ENCODE results near the gene WDPCP. TPM values are rescaled to one million over a fixed set of nuclear protein-coding genes. Genes with fewer than 3 reads are reported as not detected.

WDPCP gene
- total and polyA plus RNA-seq, 2 of the 13 experiments (the other 11 are each of a cell fraction or from before 2014, with no cell fraction given), result 2.9 to 5.2 TPM

DNA sequence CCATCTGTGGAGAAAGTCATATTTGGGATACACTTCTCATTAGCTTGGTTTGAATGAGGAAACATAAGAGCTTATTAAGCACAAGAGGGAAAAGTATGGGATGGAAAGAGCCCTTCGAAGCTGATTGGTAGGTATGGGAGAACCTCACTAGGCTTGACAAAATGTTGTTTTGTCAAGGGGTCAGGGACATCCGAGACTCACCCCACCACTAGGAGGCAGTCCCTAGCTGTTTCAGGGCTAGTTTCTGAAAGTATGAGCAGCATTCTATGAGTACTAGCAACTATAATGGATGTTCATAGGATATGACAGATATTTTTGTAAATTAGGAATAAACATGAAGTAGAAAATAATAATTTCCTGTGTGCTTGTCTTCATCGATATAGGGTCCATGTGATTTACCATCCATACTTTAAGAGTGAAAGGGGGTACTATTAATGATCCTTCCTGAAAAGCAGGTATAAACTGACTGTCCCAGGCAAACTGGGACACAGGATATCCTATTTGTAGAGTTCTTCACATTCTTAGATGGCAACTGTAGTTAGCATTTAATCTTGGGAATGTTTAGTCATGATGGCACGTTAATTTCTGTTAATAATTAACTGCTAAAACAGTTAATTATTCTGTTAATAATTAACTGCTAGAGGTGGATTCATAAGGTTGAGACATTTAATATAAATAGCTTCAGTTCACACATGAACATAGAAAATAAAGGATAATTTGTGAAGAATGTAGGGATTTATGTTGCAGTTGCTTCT is 509.2 kb downstream of the WDPCP start:
- no peaks in the 10 kb centered on the region for H3K36me3 ChIP-seq (replicated peaks in 1 of 2; ENCODE audit: control insufficient read depth in 1 of 2, insufficient read depth in 2 of 2, low read length in 2 of 2)
- ChIA-PET POLR2A (no interaction called here), CTCF (ENCODE audit: low intra/inter-chr PET ratio, low total read pairs) (interaction anchor here (0.9 to 2.3 kb wide), 4 partner anchors 110 to 409 kb away, joined by 5 to 8 read pairs (median 7); no protein-coding TSS in a partner anchor)
- peaks cover 27% of the 10 kb centered on the region for H3K4me1 ChIP-seq (ENCODE audit: insufficient read depth, low read length)
- H2AFZ ChIP-seq (ENCODE audit: low read length), result no peak overlapping the region
- H3K9me3 ChIP-seq (ENCODE audit: low read length), result no peaks in the 10 kb centered on the region
- FAIRE-seq, result peak; percentile 56
- in situ Hi-C loops (cut with HindIII; ENCODE audit: extremely low pct_ligation_motif_present, low pct_unique_long_range_greater_than_20kb) (loop anchor here (10.0 to 25.0 kb wide), 2 partner anchors 208 to 406 kb away; no protein-coding TSS in a partner anchor), intact Hi-C loops (cut with micrococcal nuclease; ENCODE audit: unreplicated experiment) (loop anchor here (1.0 kb wide), 3 partner anchors 110 to 409 kb away; no protein-coding TSS in a partner anchor)
- no peaks in the 10 kb centered on the region for H3K79me2 ChIP-seq (ENCODE audit: insufficient read depth, low read length)
- BruUV-seq (replicated peaks), result no TSS peak
- H3K27me3 ChIP-seq (ENCODE audit: control insufficient read depth in 1 of 2, insufficient read depth in 2 of 2, low read length in 2 of 2), result no peaks in the 10 kb centered on the region
- H3K4me2 ChIP-seq (ENCODE audit: low read depth, low read length), result peak overlapping the region; percentile 44
- no peak overlapping the region for H3K4me3 ChIP-seq (replicated peaks in 1 of 3; ENCODE audit: insufficient read depth in 1 of 3, low read depth in 2 of 3, low read length in 3 of 3)
- ATAC-seq, result peak; percentile 90
- H4K20me1 ChIP-seq (ENCODE audit: insufficient read depth, low read length), result no peaks in the 10 kb centered on the region
- no peak overlapping the region; the same call in 1 of the 2 replicates for H3K9ac ChIP-seq (ENCODE audit: insufficient read depth, low read depth, low read length)
- no peak overlapping the region for H3K27ac ChIP-seq (ENCODE audit: extremely low read length, insufficient read depth, low read length)
- DNase-seq (ENCODE audit: low spot score), result peak; percentile 61
- WGBS (ENCODE audit: low lambda C conversion rate), result 28% methylated on average over 4 of the region's 4 CpGs
- TF ChIP-seq RAD21 (CRISPR knock-in tag; IDR thresholded peaks at IDR 0.05) (peak; percentile 73), PPARG (CRISPR knock-in tag; conservative IDR thresholded peaks at IDR 0.05) (0 out of 2 replicates have a peak, but pooled peaks have one; percentile 13), ZNF326 (CRISPR knock-in tag; IDR thresholded peaks at IDR 0.05; ENCODE audit: borderline replicate concordance) (no peak), SMC3 (IDR thresholded peaks at IDR 0.05; ENCODE audit: low read length) (peak; percentile 85), MIER2 (CRISPR knock-in tag; IDR thresholded peaks at IDR 0.05) (0 out of 2 replicates have a peak, but pooled peaks have one; percentile 44), ZNF331 (CRISPR knock-in tag; IDR thresholded peaks at IDR 0.05) (peak; percentile 38; the same call in 1 of the 2 replicates), SNAI1 (CRISPR knock-in tag; IDR thresholded peaks at IDR 0.05; ENCODE audit: borderline replicate concordance) (no peak), ZMYM4 (CRISPR knock-in tag; IDR thresholded peaks at IDR 0.05) (peak; percentile 85), TEAD3 (CRISPR knock-in tag; optimal IDR thresholded peaks at IDR 0.05; ENCODE audit: borderline replicate concordance) (peak; percentile 27), RBM22 (optimal IDR thresholded peaks at IDR 0.05; ENCODE audit: low read length) (no peak)
- TF ChIP-seq, protein P1, sequence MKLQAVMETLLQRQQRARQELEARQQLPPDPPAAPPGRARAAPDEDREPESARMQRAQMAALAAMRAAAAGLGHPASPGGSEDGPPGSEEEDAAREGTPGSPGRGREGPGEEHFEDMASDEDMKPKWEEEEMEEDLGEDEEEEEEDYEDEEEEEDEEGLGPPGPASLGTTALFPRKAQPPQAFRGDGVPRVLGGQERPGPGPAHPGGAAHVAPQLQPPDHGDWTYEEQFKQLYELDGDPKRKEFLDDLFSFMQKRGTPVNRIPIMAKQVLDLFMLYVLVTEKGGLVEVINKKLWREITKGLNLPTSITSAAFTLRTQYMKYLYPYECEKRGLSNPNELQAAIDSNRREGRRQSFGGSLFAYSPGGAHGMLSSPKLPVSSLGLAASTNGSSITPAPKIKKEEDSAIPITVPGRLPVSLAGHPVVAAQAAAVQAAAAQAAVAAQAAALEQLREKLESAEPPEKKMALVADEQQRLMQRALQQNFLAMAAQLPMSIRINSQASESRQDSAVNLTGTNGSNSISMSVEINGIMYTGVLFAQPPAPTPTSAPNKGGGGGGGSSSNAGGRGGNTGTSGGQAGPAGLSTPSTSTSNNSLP (IDR thresholded peaks at IDR 0.05; ENCODE audit: low read depth, low read length), result peak; percentile 23; the same call in 1 of the 2 replicates
- TF ChIP-seq, protein P2, sequence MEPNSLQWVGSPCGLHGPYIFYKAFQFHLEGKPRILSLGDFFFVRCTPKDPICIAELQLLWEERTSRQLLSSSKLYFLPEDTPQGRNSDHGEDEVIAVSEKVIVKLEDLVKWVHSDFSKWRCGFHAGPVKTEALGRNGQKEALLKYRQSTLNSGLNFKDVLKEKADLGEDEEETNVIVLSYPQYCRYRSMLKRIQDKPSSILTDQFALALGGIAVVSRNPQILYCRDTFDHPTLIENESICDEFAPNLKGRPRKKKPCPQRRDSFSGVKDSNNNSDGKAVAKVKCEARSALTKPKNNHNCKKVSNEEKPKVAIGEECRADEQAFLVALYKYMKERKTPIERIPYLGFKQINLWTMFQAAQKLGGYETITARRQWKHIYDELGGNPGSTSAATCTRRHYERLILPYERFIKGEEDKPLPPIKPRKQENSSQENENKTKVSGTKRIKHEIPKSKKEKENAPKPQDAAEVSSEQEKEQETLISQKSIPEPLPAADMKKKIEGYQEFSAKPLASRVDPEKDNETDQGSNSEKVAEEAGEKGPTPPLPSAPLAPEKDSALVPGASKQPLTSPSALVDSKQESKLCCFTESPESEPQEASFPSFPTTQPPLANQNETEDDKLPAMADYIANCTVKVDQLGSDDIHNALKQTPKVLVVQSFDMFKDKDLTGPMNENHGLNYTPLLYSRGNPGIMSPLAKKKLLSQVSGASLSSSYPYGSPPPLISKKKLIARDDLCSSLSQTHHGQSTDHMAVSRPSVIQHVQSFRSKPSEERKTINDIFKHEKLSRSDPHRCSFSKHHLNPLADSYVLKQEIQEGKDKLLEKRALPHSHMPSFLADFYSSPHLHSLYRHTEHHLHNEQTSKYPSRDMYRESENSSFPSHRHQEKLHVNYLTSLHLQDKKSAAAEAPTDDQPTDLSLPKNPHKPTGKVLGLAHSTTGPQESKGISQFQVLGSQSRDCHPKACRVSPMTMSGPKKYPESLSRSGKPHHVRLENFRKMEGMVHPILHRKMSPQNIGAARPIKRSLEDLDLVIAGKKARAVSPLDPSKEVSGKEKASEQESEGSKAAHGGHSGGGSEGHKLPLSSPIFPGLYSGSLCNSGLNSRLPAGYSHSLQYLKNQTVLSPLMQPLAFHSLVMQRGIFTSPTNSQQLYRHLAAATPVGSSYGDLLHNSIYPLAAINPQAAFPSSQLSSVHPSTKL (CRISPR knock-in tag; IDR thresholded peaks at IDR 0.05), result peak; percentile 23; the same call in 1 of the 2 replicates
- TF ChIP-seq, protein P3, sequence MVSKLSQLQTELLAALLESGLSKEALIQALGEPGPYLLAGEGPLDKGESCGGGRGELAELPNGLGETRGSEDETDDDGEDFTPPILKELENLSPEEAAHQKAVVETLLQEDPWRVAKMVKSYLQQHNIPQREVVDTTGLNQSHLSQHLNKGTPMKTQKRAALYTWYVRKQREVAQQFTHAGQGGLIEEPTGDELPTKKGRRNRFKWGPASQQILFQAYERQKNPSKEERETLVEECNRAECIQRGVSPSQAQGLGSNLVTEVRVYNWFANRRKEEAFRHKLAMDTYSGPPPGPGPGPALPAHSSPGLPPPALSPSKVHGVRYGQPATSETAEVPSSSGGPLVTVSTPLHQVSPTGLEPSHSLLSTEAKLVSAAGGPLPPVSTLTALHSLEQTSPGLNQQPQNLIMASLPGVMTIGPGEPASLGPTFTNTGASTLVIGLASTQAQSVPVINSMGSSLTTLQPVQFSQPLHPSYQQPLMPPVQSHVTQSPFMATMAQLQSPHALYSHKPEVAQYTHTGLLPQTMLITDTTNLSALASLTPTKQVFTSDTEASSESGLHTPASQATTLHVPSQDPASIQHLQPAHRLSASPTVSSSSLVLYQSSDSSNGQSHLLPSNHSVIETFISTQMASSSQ (IDR thresholded peaks at IDR 0.05; ENCODE audit: low read depth), result peak; percentile 80
- TF ChIP-seq, protein P3 (CRISPR knock-in tag; IDR thresholded peaks at IDR 0.05; ENCODE audit: borderline replicate concordance), result no peak

Measured in HepG2 (cell line).